HFFc6 (cell line): Measurements from ENCODE around the gene RAB37. TPM values are rescaled to one million over a fixed set of nuclear protein-coding genes. Genes with fewer than 3 reads are reported as not detected.

ENCODE experiments used
- DNase-seq: peaks from one replicate; pipeline ENCODE4 v3.0.0-alpha.2; 2018
- H3K27ac Mint-ChIP-seq: 2 replicates; pipeline ENCODE4 v1.8.0; 2020; ENCODE audit warnings: mild to moderate bottlenecking, mixed read lengths
- H3K27me3 Mint-ChIP-seq: 2 replicates; pipeline ENCODE4 v1.8.0; 2021; ENCODE audit warnings: mild to moderate bottlenecking, moderate library complexity, mixed read lengths; ENCODE audit not compliant: insufficient read depth
- H3K36me3 Mint-ChIP-seq: 2 replicates; pipeline ENCODE4 v1.8.0; 2021; ENCODE audit warnings: low read depth, mixed read lengths
- H3K4me1 Mint-ChIP-seq: 2 replicates; pipeline ENCODE4 v1.8.0; 2020; ENCODE audit warnings: low read depth, mixed read lengths
- H3K4me3 Mint-ChIP-seq: 2 replicates; pipeline ENCODE4 v1.8.0; 2020; ENCODE audit warnings: mild to moderate bottlenecking, moderate library complexity, mixed read lengths
- H3K9me3 Mint-ChIP-seq: 2 replicates; pipeline ENCODE4 v1.8.0; 2020; ENCODE audit warnings: mild to moderate bottlenecking, mixed read lengths
- total RNA-seq, 6 experiments: library from RNA; stranded (reverse); fragmentation: NEBNext Ultra II Directional; extraction: Animal tissue kit (Norgen Biotek cat#: 25700); gene quantifications; 2 replicates in 1 of 6; 3 replicates in 5 of 6; pipeline ENCODE4 v1.2.3, GENCODE V29; 2021
- TF ChIP-seq, protein P1 (sequence below): fragments of 200-600 bp; sonication (generic); IDR thresholded peaks from 2 replicates; pipeline ENCODE4 v1.5.0; 2021; ENCODE audit warnings: antibody characterized with exemption, mild to moderate bottlenecking

Gene RAB37
- total RNA-seq, 6 experiments from 2014 or later = 0.11 to 0.28 (median 0.12) TPM; not detected in 3

DNA sequence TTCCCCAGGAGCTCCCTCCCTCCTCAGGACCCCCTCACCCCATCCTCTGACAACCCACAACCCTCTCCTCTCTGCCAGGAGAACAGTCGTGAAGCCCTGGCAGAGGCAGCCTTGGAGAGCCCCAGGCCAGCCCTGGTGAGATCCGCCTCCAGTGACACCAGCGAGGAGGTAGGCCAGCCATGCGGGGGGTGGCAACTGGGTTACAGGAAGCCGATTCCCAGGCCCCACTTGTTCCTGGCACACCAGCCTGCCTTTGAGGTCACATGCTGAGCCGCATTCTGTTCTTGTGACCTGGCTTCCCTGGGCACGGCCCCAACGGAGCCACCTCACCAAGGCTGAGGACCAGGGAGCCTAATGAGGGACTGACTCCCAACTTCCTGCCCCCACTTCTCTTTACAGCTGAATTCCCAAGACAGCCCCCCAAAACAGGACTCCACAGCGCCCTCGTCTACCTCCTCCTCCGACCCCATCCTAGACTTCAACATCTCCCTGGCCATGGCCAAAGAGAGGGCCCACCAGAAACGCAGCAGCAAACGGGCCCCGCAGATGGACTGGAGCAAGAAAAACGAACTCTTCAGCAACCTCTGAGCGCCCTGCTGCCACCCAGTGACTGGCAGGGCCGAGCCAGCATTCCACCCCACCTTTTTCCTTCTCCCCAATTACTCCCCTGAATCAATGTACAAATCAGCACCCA, 31.2 kb downstream of the RAB37 start:
- TF ChIP-seq, protein P1, sequence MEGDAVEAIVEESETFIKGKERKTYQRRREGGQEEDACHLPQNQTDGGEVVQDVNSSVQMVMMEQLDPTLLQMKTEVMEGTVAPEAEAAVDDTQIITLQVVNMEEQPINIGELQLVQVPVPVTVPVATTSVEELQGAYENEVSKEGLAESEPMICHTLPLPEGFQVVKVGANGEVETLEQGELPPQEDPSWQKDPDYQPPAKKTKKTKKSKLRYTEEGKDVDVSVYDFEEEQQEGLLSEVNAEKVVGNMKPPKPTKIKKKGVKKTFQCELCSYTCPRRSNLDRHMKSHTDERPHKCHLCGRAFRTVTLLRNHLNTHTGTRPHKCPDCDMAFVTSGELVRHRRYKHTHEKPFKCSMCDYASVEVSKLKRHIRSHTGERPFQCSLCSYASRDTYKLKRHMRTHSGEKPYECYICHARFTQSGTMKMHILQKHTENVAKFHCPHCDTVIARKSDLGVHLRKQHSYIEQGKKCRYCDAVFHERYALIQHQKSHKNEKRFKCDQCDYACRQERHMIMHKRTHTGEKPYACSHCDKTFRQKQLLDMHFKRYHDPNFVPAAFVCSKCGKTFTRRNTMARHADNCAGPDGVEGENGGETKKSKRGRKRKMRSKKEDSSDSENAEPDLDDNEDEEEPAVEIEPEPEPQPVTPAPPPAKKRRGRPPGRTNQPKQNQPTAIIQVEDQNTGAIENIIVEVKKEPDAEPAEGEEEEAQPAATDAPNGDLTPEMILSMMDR = no peak
- Mint-ChIP-seq H3K27ac (peak overlapping the region; percentile 93), H3K4me3 (peak overlapping the region; percentile 11), H3K4me1 (peaks cover 23% of the 10 kb centered on the region), H3K27me3 (no peaks in the 10 kb centered on the region), H3K9me3 (no peaks in the 10 kb centered on the region), H3K36me3 (peaks cover 7% of the 10 kb centered on the region)
- DNase-seq = peak; percentile 62

DNA sequence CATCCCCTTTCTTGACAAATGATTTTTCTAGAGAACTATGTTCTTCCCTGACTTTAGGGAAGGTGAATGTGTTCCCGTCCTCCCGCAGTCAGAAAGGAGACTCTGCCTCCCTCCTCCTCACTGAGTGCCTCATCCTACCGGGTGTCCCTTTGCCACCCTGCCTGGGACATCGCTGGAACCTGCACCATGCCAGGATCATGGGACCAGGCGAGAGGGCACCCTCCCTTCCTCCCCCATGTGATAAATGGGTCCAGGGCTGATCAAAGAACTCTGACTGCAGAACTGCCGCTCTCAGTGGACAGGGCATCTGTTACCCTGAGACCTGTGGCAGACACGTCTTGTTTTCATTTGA, 31.7 kb downstream of the RAB37 start:
- Mint-ChIP-seq H3K27me3 (no peaks in the 10 kb centered on the region), H3K4me3 (peak overlapping the region; percentile 11), H3K36me3 (peaks cover 10% of the 10 kb centered on the region), H3K9me3 (no peaks in the 10 kb centered on the region), H3K4me1 (peaks cover 28% of the 10 kb centered on the region), H3K27ac (peak overlapping the region; percentile 93)
- DNase-seq = no peak
- TF ChIP-seq, protein P1 = no peak

DNA sequence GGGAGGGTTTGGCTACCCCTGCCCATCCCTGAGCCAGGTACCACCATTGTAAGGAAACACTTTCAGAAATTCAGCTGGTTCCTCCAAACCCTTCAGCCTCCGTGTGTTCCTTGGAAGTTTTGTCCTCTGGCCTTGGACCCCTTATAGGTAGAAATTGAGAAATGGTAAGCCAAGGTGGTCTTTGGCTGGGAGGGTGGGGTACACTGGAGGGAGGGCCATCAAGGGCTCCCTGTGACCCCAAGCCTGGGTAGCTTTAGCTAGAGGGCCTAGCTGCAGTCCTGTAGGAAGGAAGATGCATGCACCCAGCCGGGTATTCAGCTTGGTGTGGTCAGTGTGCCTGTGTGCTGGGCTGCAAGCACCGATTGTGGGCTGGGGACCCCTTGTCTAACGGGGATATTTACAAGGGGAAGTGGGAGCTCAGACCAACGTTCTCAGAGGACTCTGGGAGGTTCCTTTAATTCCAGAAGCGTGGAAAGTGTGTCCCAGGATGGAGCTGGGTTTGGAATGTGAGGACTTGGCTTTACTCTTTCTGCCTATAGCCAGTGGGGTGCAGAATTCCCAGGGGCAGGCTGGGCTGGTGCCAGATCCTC, 32.3 kb downstream of the RAB37 start:
- TF ChIP-seq, protein P1 = no peak
- Mint-ChIP-seq H3K36me3 (peaks cover 15% of the 10 kb centered on the region), H3K27me3 (no peaks in the 10 kb centered on the region), H3K4me3 (no peak overlapping the region), H3K27ac (peak overlapping the region; percentile 93), H3K4me1 (peaks cover 34% of the 10 kb centered on the region), H3K9me3 (no peaks in the 10 kb centered on the region)
- DNase-seq = no peak

DNA sequence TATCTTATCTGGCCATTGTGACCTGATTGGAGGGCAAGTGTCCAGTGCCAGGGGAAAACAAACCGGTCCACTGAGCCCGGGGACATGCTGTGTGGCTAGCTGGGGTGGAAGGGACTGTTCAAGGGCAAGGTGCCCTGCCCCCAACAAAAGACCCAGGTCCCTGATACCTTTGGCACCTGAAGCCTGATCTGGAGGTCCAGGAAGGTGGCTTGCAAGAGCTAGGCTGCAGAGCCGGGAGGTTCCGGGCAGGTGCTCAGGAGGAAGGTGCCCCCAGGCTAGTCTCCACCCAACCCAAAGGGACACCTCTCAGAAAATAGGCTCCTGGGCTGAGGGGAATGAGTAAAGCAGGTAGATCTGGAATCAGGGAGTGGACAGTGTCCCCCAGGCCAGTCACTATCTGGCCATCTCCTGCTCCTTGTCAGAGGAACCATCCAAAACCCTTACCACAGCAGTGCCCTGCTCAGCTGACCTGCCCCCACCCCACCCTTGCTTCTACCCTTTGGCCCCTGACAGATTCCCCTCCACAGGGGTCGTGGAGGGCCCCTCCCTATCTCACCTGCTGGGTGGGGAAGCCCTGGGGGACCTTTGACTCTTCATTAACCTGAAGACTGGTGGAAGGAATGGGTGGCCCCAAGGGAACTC, 32.9 kb downstream of the RAB37 start:
- H3K27me3 Mint-ChIP-seq = no peaks in the 10 kb centered on the region
- H3K4me1 Mint-ChIP-seq = peaks cover 34% of the 10 kb centered on the region
- H3K9me3 Mint-ChIP-seq = no peaks in the 10 kb centered on the region
- TF ChIP-seq, protein P1 = no peak
- H3K27ac Mint-ChIP-seq = no peak overlapping the region
- peaks cover 15% of the 10 kb centered on the region for H3K36me3 Mint-ChIP-seq
- H3K4me3 Mint-ChIP-seq = no peak overlapping the region
- no peak for DNase-seq

DNA sequence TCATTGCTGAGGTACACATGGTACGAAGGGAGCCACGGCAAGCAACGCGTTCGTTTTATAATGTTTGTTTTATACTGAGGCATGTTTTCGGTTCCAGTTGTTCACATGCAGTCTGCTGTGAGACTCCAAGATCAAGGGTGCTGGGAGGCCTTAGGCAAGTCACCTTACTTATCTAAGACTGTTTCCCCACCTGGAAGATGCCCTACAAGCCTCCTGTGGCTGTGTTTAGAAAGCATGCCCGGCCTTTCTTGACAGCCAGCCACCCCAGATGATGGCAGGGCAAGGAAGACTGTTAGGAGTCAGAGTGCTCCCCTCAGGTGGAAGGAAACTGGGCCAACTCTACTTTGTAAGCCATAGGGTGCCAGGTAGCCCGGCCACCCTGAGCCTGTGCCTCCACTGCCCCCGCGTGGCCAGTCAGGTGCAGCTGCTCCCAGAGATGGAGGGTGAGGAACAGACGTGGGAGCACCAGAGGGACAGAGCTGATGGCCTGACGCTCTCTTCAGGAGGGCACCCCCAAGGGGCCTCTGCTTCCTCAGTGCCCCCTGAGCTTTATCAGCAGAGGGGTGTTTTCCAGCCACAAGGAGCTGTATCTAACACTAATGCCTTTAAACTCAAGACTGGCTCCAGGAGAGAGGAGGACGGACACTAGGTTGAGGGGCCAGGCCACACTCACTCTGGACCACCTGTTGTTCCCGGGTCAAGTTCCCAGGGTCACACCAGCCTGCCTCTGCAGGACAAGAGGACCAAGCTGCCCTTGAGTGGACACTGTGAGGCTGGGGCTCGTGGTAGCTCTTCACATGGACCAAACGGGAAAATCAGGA, 33.7 kb downstream of the RAB37 start:
- TF ChIP-seq, protein P1 = peak; percentile 87

More for the DNA sequence above, 33.7 kb downstream of the RAB37 start:
- peaks cover 18% of the 10 kb centered on the region for H3K36me3 Mint-ChIP-seq
- peaks cover 38% of the 10 kb centered on the region for H3K4me1 Mint-ChIP-seq
- DNase-seq = peak; percentile 18
- H3K9me3 Mint-ChIP-seq = no peaks in the 10 kb centered on the region
- H3K27me3 Mint-ChIP-seq = peaks cover under 1% of the 10 kb centered on the region; the same call in 1 of the 2 replicates
- H3K27ac Mint-ChIP-seq = no peak overlapping the region
- no peak overlapping the region for H3K4me3 Mint-ChIP-seq
